Activated CD8-positive, alpha-beta memory T cell treated with anti-CD3 and anti-CD28 coated beads, Interleukin-2, amount 50 U/mL, for 1 hour (primary cell): ENCODE data around the gene MMP28.

Experiments used
- DNase-seq: peaks from one replicate; pipeline ENCODE4 v3.0.0-alpha.2; 2020; ENCODE audit errors: extremely low read depth

The MMP28 gene

DNA sequence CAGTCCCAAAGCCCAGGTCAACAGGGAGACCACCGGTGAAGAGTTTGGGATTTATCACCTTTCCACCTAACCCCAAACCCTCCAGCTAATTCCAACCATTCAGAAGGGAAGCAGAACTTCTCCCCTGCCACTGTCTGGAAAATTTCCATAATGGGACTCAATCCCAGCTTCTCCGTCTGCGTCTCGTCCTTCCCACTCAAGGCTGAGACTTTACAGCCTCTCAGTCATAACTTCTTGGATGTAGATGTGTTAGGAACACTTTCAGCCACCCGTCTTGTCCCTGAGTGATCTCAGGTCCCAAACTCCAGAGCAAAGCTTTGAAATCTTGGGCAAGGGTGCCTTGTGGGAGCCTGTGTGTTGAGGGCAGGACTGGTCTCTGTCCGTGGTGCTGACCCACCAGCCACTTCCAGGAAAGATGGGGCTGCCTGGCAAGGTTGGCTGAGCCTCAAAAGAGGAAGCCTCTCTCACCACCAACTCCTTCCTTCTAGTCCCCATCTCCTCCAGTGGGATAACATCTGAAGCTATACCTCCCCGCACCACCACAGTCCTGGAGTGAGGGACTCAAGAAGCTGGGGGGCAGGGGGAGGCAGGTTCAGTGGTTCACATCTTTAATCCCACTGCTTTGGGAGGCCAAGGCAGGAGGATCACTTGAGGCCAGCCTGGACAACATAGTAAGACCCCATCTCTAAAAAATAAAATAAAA, 51.7 kb downstream of the MMP28 start:
- no peak for DNase-seq

GRCh38 chr17:35742896-35743477, 52.5 kb downstream of the MMP28 start:
- DNase-seq, result no peak

GRCh38 chr17:35742496-35742895, 52.9 kb downstream of the MMP28 start:
- no peak for DNase-seq

GRCh38 chr17:35740997-35741931, 54.2 kb downstream of the MMP28 start:
- DNase-seq, result no peak

GRCh38 chr17:35740216-35740615, 55.2 kb downstream of the MMP28 start:
- no peak for DNase-seq

DNA sequence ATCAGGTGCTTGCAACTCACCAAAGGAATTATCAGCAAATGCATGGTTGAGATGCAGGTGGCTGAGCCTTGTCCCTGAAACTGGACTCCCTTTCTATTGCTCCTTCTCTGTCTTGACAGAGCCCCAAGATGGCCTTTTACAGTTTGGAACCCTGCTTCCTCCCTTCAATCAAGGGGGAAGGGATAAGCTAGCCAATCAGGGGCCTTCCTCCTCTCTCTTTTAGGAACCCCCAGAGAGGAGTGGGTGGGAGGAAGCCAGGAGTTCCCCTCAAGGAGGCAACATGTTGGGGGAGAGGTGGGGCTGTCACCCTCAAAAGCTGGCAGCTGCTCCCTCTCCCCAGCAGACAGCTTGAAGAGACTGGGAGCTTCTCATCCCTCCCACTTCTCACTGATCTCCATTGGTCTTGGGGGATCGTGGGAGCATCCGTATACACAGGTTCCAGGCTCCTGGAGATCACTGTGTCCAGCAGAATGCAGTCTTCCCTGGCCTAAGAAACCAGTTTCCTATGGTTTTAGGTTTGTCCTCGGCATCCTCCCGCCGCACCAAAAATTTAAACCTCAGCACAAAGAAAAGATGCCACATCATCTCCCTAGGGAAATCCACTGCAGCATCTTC, 56.8 kb downstream of the MMP28 start:
- DNase-seq, result no peak

GRCh38 chr17:35736236-35736635, 59.2 kb downstream of the MMP28 start:
- DNase-seq, result no peak

DNA sequence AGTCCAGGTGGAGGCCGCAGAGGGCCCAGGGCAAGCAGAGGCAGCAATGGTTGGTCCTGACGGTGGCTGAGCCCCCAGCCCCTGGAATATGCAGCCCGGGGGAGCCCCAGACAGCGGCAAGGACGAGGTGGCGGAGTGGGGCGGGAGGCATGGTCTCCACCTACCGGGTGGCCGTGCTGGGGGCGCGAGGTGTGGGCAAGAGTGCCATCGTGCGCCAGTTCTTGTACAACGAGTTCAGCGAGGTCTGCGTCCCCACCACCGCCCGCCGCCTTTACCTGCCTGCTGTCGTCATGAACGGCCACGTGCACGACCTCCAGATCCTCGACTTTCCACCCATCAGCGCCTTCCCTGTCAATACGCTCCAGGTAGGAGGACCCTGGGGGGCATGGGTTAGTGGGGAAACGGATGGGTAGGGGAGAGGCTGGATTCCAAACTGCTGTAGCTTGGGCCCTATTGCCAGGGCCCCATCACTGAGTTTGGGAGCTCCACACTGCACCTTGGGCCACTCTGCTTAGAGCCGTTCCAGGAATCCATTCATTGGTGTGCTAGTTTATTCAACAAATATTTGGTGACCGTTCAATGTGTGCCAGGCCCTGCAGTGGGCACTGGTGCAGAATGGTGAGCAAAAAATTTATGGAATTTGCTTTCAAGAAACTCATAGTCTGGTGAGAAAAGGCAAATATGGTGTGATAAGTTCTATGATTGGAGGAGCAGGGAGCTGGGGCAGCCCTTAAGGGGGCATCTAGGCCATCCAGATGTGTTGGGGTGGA, 60.2 kb downstream of the MMP28 start:
- DNase-seq, result no peak

GRCh38 chr17:35734396-35734795, 61.0 kb downstream of the MMP28 start:
- DNase-seq, result no peak

GRCh38 chr17:35733366-35733765, 62.1 kb downstream of the MMP28 start:
- no peak for DNase-seq

DNA sequence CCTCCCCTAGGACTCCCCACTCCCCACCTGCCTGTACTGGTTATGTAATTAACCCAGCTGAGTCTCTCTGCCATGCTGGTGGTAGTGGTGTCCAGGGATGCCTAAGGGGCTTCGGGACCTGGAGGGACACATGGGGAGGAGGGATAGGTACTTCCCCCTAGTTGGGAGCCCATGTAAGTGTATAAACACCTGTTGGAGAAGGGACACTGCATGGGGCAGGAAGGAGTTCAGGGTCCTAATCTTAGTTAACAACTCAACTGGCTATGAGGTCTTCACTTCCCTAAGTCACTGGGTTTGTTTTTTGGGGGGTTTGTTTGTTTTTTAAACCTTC, 62.7 kb downstream of the MMP28 start:
- no peak for DNase-seq

GRCh38 chr17:35731917-35732805, 63.3 kb downstream of the MMP28 start:
- no peak for DNase-seq

GRCh38 chr17:35731239-35731916, 64.1 kb downstream of the MMP28 start, which contains the start of gene RASL10B:
Gene RASL10B (plus strand): TSS chr17:35731639. CDS start chr17:35735185, 3,546 bp downstream.
- DNase-seq, result no peak

DNA sequence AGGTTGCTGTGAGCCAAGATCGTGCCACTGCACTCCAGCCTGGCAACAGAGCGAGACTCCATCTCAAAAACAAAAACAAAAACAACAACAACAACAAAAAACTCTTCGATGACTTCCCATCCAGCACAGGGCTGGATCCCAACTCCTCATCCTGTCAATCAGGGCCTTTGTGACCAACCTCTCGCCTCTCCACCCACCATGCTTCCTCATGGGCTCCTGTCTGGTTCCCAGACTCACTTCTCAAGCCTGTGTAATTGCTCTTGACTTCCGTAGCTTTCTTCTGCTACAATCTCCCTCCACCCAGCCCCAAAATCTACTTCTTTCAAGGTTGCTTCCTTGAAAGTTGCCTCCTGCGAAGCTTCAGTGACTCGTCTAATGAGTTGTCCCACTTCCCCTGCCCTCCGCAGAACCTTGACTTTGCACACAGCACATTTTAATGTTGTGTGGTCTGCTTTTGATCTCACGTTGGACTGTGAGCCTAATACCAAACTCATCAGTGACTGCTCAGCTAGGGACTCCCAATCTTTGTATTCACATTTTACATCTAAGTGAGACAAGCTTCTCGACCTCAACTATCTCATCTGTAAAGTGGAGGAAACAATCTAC, 64.9 kb downstream of the MMP28 start:
- DNase-seq, result no peak

- DNase-seq, result no peak
Observed at GRCh38 chr17:35729405-35729833, 66.0 kb downstream of the MMP28 start.

- no peak for DNase-seq
Observed at GRCh38 chr17:35728551-35728950, 66.9 kb downstream of the MMP28 start.

DNA sequence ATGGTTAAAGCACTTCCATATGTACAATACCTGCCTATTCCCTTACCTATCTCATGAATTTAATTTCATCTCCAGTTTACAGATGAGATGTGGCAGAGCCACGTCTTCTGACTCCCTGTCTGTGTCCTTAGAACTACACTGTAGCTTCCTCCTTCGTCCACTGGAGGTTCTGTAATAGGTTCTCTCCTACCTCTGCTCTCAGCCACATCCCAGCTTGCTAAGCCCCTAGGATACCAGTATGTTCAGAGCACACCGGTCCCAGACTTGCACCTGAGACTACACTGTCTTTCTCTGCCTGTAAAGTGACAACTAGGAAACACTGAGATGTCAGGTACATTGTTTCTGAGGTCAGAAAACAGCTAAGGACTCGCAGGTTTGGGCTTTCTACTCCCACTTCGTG, 67.8 kb downstream of the MMP28 start:
- no peak for DNase-seq

- no peak for DNase-seq
Observed at GRCh38 chr17:35726953-35727460, 68.4 kb downstream of the MMP28 start.
